H1 (cell line): ENCODE data around the gene CD46. TPM values are rescaled to one million over a fixed set of nuclear protein-coding genes. Genes with fewer than 3 reads are reported as not detected.

Experiments
- polyA plus RNA-seq, 7 experiments: library from polyadenylated mRNA; depleted of rRNA in 3 of 7; stranded (reverse) in 5 of 7; unstranded in 2 of 7; fragments of >200 nt in 5 of 7; fragments of 200-250 nt in 2 of 7; gene quantifications; 1 replicate in 5 of 7; 2 replicates in 1 of 7; 4 replicates in 1 of 7; pipeline versions ENCODE4 v1.2.1 to v1.2.3, GENCODE V29; 2011 to 2013; ENCODE audit warnings: missing spikeins in 2 of 7, mixed read lengths in 2 of 7
- total RNA-seq: library from RNA; stranded (reverse); fragmentation: NEBNext Ultra II Directional; extraction: Animal tissue kit (Norgen Biotek cat#: 25700); gene quantifications from 2 replicates; pipeline ENCODE4 v1.2.1, GENCODE V29; 2021
- TF ChIP-seq, protein P1 (sequence below): fragments of 300-600 bp; sonication (generic); IDR thresholded peaks from 2 replicates; pipeline ENCODE4 v1.7.1; 2012; ENCODE audit warnings: low read length, moderate library complexity, mild to moderate bottlenecking, inconsistent platforms; ENCODE audit not compliant: insufficient replicate concordance

The CD46 gene
- total and polyA plus RNA-seq, 2 of the 8 experiments (the other 6 are each of a cell fraction or from before 2014, with no cell fraction given) = 60.9 to 113 TPM

DNA sequence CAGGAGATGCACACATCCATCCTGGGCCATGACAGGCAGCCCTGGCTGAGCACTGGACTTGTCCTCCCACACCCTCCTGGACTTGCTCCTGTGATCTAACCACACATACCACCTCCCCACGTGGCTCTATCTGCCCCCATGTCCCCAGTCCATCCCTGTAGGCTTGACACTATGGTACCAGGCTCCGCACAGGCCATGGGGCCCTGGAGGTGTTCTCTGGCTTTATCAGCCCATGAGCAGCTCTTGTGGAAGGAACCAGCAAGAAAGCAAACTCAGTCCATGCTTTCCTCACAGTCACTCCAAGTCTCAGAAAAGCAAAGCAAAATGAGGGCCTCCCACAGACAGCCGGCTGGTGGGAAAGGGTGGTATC, 61.6 kb downstream of the CD46 start (continued):
- TF ChIP-seq, protein P1, sequence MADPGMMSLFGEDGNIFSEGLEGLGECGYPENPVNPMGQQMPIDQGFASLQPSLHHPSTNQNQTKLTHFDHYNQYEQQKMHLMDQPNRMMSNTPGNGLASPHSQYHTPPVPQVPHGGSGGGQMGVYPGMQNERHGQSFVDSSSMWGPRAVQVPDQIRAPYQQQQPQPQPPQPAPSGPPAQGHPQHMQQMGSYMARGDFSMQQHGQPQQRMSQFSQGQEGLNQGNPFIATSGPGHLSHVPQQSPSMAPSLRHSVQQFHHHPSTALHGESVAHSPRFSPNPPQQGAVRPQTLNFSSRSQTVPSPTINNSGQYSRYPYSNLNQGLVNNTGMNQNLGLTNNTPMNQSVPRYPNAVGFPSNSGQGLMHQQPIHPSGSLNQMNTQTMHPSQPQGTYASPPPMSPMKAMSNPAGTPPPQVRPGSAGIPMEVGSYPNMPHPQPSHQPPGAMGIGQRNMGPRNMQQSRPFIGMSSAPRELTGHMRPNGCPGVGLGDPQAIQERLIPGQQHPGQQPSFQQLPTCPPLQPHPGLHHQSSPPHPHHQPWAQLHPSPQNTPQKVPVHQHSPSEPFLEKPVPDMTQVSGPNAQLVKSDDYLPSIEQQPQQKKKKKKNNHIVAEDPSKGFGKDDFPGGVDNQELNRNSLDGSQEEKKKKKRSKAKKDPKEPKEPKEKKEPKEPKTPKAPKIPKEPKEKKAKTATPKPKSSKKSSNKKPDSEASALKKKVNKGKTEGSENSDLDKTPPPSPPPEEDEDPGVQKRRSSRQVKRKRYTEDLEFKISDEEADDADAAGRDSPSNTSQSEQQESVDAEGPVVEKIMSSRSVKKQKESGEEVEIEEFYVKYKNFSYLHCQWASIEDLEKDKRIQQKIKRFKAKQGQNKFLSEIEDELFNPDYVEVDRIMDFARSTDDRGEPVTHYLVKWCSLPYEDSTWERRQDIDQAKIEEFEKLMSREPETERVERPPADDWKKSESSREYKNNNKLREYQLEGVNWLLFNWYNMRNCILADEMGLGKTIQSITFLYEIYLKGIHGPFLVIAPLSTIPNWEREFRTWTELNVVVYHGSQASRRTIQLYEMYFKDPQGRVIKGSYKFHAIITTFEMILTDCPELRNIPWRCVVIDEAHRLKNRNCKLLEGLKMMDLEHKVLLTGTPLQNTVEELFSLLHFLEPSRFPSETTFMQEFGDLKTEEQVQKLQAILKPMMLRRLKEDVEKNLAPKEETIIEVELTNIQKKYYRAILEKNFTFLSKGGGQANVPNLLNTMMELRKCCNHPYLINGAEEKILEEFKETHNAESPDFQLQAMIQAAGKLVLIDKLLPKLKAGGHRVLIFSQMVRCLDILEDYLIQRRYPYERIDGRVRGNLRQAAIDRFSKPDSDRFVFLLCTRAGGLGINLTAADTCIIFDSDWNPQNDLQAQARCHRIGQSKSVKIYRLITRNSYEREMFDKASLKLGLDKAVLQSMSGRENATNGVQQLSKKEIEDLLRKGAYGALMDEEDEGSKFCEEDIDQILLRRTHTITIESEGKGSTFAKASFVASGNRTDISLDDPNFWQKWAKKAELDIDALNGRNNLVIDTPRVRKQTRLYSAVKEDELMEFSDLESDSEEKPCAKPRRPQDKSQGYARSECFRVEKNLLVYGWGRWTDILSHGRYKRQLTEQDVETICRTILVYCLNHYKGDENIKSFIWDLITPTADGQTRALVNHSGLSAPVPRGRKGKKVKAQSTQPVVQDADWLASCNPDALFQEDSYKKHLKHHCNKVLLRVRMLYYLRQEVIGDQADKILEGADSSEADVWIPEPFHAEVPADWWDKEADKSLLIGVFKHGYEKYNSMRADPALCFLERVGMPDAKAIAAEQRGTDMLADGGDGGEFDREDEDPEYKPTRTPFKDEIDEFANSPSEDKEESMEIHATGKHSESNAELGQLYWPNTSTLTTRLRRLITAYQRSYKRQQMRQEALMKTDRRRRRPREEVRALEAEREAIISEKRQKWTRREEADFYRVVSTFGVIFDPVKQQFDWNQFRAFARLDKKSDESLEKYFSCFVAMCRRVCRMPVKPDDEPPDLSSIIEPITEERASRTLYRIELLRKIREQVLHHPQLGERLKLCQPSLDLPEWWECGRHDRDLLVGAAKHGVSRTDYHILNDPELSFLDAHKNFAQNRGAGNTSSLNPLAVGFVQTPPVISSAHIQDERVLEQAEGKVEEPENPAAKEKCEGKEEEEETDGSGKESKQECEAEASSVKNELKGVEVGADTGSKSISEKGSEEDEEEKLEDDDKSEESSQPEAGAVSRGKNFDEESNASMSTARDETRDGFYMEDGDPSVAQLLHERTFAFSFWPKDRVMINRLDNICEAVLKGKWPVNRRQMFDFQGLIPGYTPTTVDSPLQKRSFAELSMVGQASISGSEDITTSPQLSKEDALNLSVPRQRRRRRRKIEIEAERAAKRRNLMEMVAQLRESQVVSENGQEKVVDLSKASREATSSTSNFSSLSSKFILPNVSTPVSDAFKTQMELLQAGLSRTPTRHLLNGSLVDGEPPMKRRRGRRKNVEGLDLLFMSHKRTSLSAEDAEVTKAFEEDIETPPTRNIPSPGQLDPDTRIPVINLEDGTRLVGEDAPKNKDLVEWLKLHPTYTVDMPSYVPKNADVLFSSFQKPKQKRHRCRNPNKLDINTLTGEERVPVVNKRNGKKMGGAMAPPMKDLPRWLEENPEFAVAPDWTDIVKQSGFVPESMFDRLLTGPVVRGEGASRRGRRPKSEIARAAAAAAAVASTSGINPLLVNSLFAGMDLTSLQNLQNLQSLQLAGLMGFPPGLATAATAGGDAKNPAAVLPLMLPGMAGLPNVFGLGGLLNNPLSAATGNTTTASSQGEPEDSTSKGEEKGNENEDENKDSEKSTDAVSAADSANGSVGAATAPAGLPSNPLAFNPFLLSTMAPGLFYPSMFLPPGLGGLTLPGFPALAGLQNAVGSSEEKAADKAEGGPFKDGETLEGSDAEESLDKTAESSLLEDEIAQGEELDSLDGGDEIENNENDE = no peak
